GM12872 (cell line): ENCODE data around the gene P4HA3.

ENCODE experiments used
- CTCF ChIP-seq: IDR thresholded peaks from 3 replicates; pipeline ENCODE4 v1.5.1; 2011; ENCODE audit warnings: low read depth, mild to moderate bottlenecking, low read length, moderate library complexity; ENCODE audit not compliant: insufficient read depth

Gene P4HA3

DNA sequence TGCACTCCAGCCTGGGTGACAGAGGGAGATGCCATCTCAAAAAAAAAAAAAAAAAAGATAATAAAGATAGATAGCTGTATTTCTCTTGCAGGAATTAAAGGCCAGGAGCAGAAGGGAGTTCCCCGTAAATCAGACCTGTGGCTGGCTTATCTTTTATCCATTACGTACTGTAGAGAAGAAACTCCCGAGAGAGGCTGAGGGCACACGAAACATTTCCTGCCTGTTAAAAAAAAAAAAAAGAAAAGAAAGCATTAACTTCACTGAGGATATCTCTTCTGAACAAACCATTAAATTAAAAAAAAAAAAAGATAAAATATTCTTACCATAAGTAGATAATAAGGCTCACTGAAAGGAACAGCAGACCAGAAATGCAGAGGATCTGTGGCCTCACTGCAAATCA, 22.5 kb downstream of the P4HA3 start:
- TF ChIP-seq CTCF: no peak

- TF ChIP-seq CTCF: no peak
Measured at GRCh38 chr11:74288161-74288560, 23.3 kb downstream of the P4HA3 start.

- TF ChIP-seq CTCF: no peak
Measured at GRCh38 chr11:74284466-74284865, 27.0 kb downstream of the P4HA3 start.

GRCh38 chr11:74283580-74284180, 27.8 kb downstream of the P4HA3 start:
- TF ChIP-seq CTCF: no peak

DNA sequence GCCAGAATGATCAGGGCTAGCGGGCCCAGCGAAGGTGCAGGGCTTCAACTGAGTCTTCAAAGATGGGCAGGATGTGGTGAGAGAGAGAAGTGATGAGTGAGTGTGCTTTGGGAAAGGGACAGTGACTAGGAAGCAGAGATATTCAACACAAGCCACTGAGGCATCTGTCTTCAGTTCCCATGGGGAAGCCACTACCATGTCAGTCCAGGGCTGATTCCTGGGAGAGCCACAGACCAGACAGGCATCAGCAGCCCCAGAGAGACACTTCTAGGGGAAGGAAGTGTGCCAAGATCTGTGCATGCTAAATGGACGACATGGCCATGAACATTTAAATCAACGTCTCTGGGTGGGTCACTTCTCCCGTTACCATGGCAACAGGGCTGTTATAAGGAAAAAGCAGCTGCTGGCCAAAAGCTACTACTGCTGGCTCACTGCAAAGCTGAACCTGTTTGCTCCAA, 28.5 kb downstream of the P4HA3 start:
- TF ChIP-seq CTCF: no peak

- TF ChIP-seq CTCF: no peak
Measured at GRCh38 chr11:74282421-74282820, 29.0 kb downstream of the P4HA3 start.

GRCh38 chr11:74280494-74280893, 30.9 kb downstream of the P4HA3 start:
- TF ChIP-seq CTCF: no peak
